Middle frontal gyrus (tissue), 1 donor: ENCODE data around the gene LAPTM5.

ENCODE experiments used
- DNase-seq: peaks from one replicate; pipeline ENCODE4 v3.0.0-alpha.2; 2015; ENCODE audit warnings: low spot score; ENCODE audit errors: extremely low spot score

LAPTM5 gene

DNA sequence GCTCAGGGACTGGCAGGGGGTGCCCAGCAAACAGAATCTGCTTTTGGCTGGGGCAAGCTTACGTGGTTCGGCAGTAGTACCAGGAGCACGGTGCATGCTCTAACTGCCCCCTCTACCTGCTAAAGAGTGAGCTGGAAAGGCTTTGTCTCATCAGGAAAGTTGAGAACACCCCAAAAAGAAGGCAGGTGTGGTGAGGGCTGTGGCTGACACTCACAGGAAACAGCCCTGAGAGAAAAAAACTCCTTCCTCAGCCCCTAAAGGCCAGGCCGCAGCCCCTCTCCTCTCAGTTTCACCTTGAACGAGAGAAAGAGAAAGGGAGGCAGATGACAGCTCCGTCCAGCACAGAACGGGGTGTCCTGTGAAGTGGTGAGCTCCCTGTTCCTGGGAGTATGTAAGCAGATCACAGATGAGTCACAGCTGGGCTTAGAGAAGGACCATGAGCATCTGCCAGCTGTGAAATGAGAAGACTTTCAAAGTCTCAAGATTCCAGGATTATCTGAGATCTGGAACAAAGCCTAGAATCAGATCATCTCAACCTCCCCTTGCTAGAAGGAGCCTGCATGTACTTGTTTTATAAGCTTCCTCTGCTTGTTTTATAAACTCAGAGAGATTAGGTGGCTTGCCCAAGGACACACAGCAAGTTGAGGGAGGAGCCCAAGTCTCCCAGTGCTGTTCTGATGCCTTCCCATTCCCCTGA is 13.4 kb downstream of the LAPTM5 start:
- DNase-seq: no peak

DNA sequence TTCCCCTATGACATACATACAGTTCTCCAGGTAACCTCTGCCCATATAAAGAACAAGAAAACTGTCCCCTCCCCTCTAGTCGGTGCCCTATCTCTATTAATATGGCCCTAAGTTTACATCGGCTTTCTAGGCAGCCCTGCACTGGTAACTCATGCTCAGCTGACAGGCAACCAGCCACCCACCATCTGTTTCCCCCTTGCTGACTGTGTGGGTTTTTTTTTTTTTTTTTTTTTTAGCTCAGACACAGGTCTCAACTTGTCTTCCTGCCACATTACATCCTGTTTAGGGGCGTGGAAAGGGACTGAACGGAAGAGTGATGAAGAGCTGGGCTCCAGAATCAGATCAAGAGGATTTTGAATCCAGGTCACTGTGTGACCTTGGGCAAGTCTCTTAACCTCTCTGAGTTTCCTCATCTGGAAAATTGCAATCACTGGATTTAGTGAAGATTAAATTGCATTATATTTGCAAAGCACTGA is 14.0 kb downstream of the LAPTM5 start:
- no peak for DNase-seq

DNA sequence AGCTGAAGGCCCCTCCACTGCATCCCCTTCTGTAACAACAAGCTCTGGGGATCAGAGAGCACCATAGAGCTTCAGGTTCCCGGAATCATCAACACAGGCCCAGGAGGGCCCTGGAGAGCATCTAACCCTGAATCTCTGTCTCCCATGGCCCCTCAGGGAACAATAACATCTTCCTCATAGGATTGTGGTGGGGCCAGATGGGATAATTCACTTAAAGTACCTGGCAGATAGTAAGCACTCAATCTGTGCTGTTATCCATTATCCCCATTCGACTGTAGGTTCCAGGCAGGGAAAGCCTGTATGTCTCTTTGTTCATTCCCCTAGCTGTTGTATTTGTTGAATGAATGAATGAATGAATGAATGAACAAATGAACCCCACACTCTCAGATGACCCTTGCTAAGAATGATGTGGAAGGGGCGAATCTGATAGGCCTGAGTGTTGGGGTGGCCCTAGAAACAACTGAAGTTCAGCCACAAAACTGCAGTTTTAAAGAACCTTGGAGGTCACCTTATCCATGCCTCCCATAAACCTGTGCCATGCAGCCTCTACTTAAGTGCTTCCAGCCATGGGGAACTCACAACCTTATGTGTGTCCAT is 14.5 kb downstream of the LAPTM5 start:
- no peak for DNase-seq

DNA sequence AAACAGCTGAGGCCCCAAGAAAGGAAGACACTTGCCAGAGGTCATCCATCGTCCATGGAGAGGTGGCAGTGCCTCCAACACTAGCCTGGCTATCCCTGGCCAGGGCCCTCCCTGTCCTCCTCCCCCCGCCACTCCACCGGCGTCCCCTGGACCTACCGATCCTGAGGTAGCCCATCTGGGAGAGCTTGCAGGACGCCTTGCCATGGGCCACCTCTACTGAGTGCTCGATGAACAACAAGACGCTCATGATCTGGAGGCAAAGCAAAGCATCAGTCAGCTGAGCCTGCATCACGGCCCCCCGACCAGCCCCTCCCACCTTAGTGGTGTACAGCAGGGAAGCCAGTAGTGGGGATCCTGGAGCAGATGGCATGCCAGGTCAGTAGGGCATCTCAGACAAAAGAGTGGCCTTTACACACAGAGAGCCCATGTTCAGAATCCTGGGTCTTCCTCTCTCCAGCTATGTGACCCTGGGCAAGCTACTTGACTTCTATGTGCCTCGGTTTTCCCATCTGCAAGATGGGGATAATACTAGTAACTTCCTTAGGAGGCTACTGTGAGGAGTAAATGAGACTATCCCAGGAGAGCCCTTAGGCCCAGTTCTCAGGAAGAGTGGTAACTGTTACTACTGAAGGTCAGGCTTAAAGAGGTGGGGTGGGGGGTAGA is 15.1 kb downstream of the LAPTM5 start:
- DNase-seq: no peak

DNA sequence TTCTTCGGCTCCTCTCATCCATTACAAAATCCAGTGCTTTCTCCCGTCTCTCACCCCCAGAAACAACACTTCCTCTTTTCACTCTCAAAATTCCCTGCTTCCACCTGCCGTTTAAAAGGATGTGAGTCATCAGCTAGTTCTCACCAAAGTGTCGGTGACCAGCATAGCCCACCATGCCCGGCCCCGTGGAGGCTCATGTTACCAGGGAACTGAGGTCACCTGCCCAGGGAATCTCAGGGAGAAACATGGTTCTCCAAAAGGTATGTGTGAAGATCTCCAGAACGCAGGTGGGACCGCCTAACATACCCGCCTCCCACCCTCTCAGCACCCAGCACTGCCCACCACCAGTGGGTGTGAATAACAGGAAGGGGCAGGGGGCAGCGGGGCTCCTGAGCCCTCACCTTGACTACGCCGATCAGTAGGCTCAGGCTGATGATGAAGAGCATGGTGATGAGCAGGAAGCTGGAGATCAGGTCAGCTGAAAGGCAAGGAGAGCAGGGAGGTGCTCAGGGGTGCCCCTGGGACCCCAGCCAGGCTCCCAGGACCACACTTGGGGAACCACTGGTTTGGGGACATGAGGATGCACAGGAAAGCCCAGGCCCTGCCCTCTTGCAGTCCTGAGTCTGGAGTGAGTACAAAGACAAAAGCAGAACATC is 16.2 kb downstream of the LAPTM5 start:
- DNase-seq: no peak

DNA sequence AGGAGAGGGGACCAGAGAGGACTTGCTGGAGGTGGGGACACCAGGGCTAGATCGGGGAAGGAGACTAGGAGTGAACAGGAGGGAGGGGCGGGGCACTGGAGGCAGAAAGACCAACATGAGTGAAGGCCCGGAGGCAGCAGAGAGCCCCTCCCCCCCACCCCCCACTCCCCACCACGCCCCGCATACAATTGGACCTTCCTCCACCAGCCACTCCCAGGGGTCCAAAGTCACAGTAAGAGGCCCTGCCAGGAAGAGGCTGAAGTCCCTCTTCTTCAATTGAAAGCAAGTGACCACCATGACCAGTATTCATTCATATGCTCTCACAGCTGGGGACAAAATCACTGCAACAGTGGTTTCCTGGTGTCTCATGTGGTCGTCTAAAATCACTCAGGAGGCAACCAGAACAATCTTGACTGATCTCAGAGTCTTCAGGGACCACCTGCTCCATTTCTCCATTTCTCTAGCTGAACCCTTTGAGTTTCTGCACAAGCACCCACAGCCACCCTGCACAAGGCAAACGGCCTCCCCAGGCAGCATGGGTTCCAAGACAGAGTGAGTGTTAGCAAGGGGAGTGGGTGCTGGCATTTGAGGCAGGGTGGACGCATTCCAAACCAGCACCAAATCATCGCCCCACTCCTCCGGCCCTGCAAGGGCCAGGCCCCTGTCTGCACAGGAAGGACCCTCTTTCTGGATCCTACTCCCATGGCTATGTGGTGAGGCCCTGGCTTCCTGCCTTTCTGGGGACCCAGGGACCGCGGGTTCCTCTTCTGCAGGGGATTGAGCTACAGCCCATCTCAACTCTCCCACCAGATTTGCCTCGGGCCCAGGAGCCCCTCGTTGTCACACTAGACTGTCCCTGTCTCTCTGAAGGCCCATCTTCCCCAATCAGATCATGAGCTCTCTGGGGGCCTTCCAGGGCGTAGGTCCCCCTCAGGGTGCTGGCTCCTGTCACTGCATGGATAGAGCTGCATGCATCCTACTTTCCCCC is 17.0 kb downstream of the LAPTM5 start:
- no peak for DNase-seq

DNA sequence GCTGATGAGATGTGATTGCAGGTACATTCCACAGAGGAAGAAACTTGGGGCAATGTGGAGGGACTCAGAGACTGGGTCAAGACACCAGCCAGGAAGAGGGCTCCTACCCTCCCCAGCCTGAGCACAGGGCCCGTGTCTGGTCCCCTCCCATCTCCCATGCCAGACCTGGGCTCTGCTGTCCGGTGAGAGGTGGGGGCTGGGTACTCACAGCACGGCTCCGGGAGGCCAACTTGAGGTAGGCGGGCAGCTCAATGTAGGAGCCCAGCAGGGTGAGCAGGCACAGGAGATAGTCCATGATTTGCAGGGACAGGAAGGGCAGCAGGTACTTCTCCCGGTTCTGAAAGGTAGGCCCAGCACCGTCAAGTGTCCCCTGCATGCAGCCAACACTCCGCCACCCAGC is 18.0 kb downstream of the LAPTM5 start:
- DNase-seq: no peak

DNA sequence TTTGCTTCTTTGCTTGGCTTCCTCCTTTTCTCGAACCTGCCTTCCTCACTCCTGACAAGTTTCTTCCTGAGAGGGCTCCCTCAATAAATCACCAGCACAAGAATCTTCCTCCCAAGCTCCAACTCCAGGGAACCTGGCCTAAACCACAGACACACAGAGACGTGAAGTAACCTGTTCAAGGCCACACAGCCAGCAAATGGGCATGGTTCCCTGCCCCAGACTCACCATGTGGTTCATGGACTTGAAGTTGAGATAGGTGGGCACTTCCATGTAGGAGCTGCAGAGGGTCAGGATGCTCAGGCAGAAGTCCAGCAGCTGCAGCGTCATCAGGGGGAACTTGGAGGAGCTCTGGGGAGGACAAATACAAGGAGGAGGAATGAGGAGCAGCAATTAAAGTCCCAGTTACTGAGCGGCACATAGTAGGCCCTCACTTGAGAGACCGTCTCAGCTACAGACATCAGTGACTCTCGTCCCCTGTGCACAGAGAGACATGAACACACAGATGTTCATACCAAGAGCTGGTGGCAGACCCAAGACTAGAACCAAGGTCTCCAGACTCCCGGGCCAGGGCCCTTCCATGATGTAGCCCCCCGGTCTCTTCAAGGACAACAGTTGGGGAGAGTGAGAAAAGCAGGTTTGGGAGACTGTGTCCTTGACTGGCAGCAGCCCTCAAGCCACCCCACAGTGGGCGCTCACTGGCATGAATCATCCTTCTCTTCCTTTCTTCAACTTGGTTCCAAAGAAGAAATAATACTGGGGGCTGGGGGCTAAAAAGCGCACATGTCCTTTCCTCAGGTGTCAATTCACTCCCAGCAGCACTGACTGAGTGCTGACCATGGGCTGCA is 18.6 kb downstream of the LAPTM5 start:
- no peak for DNase-seq

DNA sequence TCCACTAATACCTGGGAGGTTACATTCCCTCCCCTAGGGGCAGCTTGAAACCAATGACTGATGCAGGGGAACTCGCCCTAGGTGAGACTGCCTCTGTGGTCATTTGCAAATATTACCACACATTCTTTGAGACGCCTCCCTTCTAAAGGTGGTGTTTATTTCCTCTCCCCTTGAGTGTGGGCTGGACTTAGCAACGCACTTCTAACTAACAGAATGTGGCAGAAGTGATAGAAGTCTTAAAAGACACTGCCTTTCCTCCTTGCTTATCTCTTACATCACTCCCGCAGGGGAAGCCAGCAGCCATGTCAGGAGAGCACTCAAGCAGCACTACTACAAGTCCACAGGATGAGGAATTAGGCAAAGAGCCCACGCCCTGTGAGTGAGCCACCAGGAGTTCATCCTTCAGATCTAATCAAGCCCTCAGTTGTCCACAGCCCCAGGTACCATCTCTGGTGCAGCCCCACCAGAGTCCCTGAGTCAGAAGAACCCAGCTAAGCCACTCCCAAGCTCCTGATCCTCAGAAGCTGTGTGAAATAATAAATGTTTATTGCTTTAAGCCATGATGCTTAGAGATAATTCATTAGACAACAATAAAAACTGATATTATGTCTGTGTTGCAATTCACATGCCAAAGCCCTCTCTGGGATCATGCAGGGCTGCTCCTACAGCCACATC is 19.4 kb downstream of the LAPTM5 start:
- DNase-seq: no peak

DNA sequence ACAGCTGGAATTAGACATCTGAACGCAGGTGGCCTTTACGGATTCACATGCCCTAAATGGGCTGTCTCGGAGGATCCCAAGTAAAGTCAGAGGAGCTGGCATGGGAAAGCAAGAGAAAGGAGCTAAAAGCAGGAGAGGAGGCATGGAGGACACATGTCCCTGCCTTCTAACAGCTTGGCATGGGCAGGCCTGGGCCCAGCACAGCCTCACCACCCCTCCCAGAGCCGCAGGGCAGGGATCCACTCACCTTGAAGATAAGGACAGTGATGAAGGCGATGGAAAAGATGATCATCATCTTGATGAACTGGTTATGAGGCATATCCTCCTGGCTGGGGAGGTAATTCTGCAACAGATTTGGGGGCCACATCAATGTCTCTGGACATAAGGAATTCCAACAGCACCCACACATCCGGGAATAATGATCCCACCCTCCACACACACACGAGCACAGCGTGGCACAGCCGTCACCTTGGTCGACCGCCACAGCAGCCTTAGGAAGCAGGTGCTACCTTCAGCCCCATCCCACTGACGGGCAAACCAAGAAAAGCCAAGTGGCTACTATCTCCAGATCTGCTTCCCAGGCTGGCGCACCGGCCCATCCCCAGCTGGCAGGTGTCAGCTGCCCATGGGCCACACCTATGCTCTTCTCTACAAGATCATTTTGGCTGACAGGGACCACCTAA is 20.1 kb downstream of the LAPTM5 start:
- no peak for DNase-seq

DNA sequence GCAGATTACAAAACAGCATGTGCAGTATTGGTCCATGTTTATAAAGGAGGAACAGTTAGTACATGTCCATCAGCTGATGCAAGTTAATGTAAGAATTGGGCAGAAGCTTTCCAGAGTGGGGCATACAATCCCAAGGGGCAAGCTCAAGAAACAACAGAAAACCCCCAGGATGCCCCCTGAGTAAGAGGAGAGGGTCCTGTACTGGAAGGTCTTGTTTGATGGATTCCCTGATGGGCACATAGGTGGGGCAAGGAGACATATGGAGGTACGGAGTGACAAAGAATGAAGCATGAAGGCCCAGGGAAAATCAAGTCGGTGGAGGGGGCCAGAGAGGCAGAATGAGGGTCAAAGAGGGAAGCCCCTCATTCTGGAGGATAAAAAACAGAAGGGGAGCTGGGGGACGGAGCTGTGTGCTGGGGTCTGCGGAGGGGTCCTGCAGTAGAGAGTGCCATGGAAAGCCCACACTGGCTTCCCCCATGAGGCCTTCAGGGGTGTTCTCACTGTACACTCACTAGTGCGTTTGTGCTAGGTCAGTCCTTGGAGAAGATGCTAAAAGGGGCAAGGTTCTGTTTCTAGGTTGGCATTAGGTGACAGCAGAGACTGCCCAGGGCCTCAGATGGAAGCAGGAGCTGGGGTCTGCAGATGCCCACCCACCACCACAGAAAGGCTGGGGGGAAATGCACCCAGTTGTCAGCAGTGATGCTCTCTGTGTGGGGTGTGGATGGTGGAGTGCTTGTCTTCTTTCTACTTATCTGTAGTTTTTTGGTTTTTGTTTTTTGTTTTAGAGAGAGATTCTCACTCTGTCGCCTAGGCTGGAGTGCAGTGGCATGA is 21.7 kb downstream of the LAPTM5 start:
- no peak for DNase-seq

DNA sequence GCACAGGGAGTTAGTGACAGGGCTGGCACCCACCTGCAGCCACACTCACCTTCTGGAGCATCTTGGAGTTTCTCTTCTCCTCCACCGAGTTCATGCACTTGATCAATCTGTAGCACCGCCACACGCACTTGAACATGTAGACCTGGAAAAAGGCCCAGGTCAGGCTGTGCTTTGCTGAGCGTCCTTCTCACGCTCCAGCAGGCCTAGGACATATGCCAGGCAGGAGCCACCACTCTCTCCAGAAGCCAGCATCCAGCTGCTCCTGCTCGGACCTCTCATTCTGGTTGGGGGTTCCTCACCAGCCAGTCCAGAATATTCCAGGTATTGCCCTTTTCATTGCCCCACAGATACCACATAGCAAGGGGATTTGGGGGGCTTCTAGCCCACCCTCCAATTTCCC is 22.4 kb downstream of the LAPTM5 start:
- no peak for DNase-seq

DNA sequence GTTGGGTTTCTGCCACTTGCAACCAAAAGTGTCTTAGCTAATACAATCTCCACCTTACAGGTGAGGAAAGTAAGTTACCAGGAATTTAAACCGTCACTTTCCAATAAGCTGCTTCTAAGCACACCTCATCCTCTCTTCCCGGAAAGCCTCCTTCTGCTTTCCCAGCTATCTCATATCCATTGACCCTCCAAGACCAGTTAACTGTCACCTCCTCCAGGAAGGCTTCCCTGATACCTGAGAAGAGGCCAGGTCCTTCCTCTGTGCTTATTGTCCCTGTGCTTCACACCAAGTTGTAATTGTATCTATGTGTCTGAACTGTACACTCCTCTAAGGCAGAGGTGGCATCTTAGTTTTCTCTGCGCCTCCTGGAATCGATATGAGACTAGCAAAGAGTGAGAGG is 23.0 kb downstream of the LAPTM5 start:
- no peak for DNase-seq

DNA sequence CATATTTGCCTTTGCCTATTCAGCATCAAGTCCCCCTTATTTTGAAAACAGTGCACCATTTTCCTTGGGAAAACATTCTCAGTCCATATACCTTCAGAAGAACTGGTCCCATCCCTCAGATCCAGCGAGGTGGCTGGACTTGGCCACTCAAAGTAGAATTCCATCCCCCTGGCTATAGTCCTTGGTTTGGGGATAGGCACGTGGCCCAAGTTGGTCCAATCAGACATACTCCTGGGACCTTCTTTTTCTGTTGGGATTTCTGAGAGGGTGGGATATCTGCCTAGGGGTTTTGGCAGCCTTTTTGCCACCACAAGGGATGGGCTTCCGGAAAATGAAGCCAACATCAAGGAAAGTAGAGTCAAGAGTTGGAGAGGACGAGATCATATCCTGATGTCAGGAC is 23.5 kb downstream of the LAPTM5 start:
- no peak for DNase-seq

DNA sequence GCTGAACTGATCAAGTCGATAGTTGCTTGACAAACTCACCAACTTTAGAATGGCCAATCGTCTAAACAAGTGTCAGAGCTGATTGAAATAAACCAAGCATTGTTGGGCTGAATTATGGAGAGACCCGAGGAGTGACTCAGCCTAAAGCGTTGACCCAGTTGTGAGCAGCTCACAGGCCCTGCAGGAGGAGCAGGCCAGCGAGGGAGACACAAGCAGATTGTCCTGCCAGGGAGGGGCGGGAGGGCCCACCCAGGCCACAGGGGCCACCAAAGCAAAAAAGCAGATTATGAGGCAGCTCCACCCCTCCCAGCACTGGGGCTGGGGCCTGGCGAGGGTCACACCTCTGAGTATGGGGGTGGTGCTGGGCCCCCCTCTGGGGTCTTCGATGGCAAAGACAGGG is 24.1 kb downstream of the LAPTM5 start:
- no peak for DNase-seq

DNA sequence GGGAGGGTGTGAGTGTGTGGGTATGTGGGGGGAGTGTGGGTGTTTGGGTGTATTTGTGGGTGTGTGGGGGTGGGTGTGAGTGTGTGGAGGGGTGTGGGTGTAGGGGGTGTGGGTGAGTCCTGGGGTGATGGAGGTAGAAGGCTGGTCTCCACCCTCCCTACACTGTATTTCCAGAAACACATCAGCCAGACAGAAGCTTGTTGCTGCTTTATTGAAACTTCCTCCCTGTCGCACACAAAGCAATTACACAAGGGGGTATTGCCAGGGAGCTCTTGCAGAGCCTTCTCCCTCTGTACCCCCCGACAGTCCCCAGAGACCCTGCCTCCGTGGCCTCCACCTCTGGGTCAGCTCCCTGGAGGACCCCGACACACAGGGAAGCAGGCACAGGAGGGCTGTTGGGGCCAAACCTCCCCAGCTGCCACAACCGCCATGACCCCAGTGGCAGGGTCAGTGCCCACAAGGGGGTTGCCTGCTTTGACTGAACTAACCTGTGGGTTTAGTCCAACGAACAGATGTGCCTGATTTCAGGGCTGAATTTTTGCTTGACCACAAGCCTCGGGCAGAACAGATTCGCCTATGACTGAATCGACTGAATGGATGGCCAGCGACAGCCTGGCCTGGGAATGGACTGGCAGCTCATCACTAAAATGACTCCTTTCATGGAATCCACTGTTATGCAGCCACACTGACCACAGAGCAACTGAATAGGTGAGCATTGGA is 25.1 kb downstream of the LAPTM5 start:
- no peak for DNase-seq

DNA sequence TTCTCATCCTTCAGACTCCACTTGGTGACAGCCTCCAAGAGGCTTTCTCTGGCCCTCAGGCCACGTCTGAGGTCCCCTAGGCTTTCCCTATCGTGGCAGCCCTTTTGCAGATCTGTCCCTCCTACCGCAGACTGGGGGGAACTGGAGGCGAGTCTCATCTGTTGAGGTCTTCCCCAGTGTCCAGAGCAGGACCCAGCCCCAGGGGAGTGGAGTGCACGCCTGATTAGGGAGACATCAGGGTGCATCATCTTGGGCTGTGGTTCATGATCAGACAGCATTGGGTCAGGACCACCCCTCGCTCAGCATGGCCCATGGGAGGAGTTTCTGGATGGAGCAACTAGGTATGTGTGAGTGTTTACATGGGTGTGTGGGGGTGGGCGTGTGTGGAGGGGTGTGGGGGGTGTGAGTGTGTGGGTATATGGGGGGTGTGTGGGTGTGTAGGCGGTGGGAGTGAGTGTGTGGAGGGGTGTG is 25.7 kb downstream of the LAPTM5 start:
- DNase-seq: no peak
